NCI-H524 treated with DMSO at 0.1 percent for 48 hours (cell line): ENCODE data around the gene ELMO1.

ENCODE experiments used
- DNase-seq: peaks from one replicate; lab custom pipeline; 2025; lab: John Stamatoyannopoulos, UW

ELMO1 gene

DNA sequence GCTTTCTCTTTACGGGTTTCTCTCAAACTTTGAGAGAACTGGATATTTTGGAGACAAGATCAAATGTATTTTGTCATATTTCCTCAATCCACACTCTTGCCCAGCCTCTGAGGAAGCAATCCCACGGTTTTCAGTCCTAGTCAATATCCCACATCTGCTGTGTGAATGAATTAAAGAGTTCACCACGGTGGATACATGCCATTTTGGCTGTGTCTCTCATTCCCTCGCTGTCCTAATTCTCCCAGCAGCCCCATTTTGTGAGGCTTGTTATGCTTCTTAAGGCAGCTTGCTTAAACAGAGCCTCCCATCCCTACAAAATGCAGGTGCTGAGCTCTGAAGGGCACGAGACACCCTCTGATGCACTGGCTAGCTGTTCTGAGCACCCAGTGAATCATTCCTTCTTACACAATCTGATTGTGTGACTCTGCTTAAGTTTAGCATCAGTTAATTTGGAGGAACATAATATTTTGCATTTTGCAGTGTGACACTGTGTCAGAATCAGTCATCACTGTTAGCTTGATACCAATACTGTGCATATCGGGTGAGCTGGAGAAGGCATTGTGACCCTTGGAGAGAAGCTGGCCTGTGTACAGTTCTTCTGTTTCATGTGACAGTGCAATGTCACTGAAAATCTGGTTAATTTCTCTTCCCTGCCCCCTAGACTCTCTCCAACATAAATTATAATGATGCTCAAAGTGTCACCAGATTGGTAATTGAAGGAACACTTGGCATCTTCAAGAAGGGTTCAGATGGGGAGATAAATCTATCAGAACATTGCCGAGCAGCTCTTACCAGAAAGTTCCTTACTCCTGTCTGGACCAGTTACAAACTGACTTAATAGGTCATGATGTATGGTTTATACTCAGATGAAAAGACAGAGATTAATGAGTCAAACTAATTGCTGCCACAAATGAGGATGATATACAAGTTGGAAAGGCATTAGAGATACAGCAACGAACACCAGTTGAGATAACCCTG, 620.6 kb downstream of the ELMO1 start:
- no peak for DNase-seq

DNA sequence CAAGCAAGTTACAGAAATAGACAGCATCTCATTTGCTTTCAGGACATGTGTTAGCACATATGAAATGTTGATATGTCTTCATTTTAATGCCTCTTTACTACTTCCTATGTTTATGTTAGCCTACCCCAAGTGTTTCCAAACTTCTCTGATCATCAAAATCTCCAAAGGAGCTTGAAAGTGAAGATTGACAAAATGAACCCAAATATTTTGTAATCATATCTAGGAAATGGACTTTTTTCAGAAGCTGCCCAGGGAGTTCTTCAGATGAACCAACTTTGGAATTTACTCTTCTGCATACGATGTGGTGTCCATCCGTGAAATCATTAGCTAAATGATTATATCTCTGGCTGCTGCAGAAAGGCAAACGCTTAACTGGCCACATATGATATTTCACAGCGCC, 623.2 kb downstream of the ELMO1 start:
- DNase-seq: no peak

DNA sequence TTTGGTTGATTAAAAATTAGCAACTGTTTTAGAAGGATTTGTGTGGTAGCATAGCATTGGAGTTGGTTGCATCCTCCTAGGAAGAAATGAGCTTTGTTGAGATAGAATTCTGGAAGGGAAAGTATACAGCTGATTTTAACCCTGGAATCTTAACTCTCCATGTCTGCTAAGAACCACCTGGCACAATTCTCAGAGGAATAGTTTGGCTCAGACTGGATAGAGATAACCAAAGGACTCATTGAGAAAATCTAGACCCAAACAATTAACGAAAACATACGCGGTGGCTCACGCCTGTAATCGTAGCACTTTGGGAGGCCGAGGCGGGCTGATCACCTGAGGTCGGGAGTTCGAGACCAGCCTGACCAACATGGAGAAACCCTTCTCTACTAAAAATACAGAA, 625.3 kb downstream of the ELMO1 start:
- no peak for DNase-seq

- no peak for DNase-seq
Observed at GRCh38 chr7:36821617-36822016, 627.0 kb downstream of the ELMO1 start.

- no peak for DNase-seq
Observed at GRCh38 chr7:36820527-36821170, 628.0 kb downstream of the ELMO1 start.

DNA sequence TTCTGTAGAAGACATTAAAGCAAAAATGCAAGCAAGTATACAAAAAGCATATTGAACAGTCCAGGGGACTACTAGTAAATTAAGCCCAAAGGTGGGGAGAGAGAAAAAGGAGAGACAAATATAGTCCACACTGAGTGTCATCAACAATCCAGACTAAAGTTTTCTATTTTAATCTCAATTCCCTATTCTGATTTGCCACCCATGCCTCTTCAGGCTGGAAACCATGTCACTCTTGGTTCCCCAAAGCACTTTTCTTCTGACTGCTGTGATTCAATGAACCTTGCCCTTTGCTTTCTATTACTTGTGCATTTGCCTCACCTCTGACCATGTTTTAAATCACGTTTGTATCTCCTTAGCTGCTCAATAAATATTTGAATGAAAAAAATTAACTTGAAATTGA, 629.0 kb downstream of the ELMO1 start:
- no peak for DNase-seq

DNA sequence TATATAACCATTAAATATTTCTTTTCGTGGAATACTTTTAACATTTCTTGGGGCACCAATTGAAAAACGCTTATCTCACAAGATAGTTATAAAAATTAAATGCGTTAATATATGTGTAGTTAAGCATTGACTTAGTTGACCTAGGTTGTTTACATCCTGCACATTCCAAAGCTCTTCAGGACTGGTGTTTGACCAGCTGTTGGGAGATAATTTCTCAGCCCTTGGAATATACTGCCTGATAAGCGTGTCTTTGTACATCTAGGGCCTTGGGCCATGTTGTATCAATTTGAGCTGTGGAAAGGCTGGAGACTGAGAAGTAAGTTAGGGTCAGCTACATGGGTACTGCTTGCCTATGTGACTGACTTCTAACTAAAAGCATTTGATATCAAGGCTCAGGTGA, 634.4 kb downstream of the ELMO1 start:
- DNase-seq: no peak

DNA sequence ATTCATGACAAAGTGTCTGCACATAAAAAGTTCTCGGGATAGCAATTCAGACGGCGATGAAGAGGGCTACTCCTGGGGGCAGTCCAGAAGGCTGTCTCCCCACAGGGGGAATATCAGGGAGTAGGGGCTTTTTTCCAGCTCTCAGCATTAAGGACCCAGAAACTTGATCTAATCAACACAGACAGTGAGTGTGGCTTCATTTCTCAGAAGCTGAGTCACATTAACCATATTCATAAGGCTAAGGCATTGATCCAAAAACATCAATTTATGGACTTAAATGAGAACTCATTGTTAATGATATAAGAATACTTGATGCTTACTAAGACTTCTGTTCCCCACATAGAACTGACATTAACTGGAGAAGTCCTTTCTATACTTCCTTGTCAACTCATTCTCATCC, 636.9 kb downstream of the ELMO1 start:
- no peak for DNase-seq

DNA sequence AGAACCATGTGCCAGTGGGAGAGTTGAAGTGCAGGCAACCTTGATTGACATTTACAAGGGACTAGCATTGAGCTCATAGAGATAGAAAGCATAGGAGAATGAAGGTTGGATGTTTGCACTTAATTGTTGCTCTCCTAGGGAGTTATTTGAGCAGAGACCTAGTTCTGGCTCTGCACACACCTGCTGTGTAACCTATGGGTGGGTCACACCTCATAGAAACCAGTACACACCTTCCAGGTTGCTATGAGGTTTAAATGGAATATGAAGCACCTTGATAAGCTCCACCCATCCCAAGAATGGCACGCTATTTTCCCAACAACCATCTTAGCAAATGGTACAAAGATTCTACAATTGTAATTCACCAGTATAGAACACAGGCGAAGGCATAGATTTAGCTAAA, 638.2 kb downstream of the ELMO1 start:
- DNase-seq: no peak

- no peak for DNase-seq
Observed at GRCh38 chr7:36810032-36810431, 638.6 kb downstream of the ELMO1 start.

GRCh38 chr7:36809510-36809909, 639.2 kb downstream of the ELMO1 start:
- DNase-seq: no peak

- DNase-seq: no peak
Observed at GRCh38 chr7:36809086-36809485, 639.6 kb downstream of the ELMO1 start.

DNA sequence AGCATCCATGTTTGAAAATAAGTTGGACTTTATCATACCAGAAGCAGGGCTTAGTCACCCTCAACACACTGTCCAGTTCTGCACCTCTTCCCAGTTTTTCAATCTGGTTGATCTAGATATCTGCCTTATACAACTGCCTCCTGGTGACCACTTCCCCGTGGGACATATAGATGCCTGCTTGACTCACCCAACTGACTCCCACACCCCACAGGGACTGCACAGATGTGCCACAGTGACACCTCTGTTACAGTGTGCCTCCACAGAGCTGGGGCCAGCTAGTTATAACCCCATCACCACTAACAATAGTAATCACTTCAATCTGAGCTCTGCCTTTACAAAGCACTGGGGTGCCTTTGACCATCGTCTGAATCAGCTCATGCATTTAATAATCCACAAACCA, 641.8 kb downstream of the ELMO1 start:
- DNase-seq: no peak
